Skeletal muscle cell (primary cell): Measurements from ENCODE around the gene TMPRSS9.
A peak's percentile ranks its signal among the peaks of the same experiment; 100 is the strongest.

Source experiments
- DNase-seq: peaks from one replicate; pipeline ENCODE4 v3.0.0-alpha.2; 2010; ENCODE audit warnings: low read depth
- H3K4me3 ChIP-seq: 2 replicates; pipeline ENCODE4 v1.5.1; 2011; ENCODE audit warnings: low read depth, mild to moderate bottlenecking, control low read depth, low read length, moderate library complexity

Gene TMPRSS9

GRCh38 chr19:2356036-2356646 is 3.9 kb upstream of the TMPRSS9 start:
- DNase-seq, result no peak
- H3K4me3 ChIP-seq, result no peak overlapping the region

GRCh38 chr19:2357279-2358206 is 2.5 kb upstream of the TMPRSS9 start:
- DNase-seq, result no peak
- no peak overlapping the region for H3K4me3 ChIP-seq

GRCh38 chr19:2358548-2359173 is 1.4 kb upstream of the TMPRSS9 start:
- H3K4me3 ChIP-seq, result no peak overlapping the region
- no peak for DNase-seq

- H3K4me3 ChIP-seq, result no peak overlapping the region
Observed at GRCh38 chr19:2360833-2361232, 768 bp downstream of the TMPRSS9 start.

GRCh38 chr19:2361246-2362045 is 1.4 kb downstream of the TMPRSS9 start:
- no peak for DNase-seq
- no peak overlapping the region for H3K4me3 ChIP-seq

More at GRCh38 chr19:2360833-2361232, 768 bp downstream of the TMPRSS9 start:
- no peak for DNase-seq

- no peak for DNase-seq
- H3K4me3 ChIP-seq, result no peak overlapping the region
Observed at GRCh38 chr19:2362046-2362969, 2.2 kb downstream of the TMPRSS9 start.

GRCh38 chr19:2362970-2363300 is 2.9 kb downstream of the TMPRSS9 start:
- DNase-seq, result no peak
- no peak overlapping the region for H3K4me3 ChIP-seq

- DNase-seq, result no peak
- H3K4me3 ChIP-seq, result no peak overlapping the region
Observed at GRCh38 chr19:2363419-2363818, 3.4 kb downstream of the TMPRSS9 start.

GRCh38 chr19:2365201-2365970 is 5.3 kb downstream of the TMPRSS9 start:
- H3K4me3 ChIP-seq, result no peak overlapping the region
- no peak for DNase-seq

- H3K4me3 ChIP-seq, result no peak overlapping the region
- DNase-seq, result peak; percentile 13
Observed at GRCh38 chr19:2371656-2372055, 11.6 kb downstream of the TMPRSS9 start.

GRCh38 chr19:2372076-2372612 is 12.1 kb downstream of the TMPRSS9 start:
- H3K4me3 ChIP-seq, result no peak overlapping the region
- no peak for DNase-seq

GRCh38 chr19:2374808-2375207 is 14.7 kb downstream of the TMPRSS9 start:
- no peak overlapping the region for H3K4me3 ChIP-seq
- no peak for DNase-seq

- DNase-seq, result no peak
- H3K4me3 ChIP-seq, result no peak overlapping the region
Observed at GRCh38 chr19:2375353-2376121, 15.5 kb downstream of the TMPRSS9 start.

GRCh38 chr19:2376784-2377519 is 16.9 kb downstream of the TMPRSS9 start:
- no peak for DNase-seq
- no peak overlapping the region for H3K4me3 ChIP-seq

GRCh38 chr19:2380567-2380966 is 20.5 kb downstream of the TMPRSS9 start:
- no peak overlapping the region for H3K4me3 ChIP-seq
- no peak for DNase-seq

- peak; percentile 55 for DNase-seq
- H3K4me3 ChIP-seq, result no peak overlapping the region
Observed at GRCh38 chr19:2381148-2381820, 21.2 kb downstream of the TMPRSS9 start.
